IMR-90 (cell line): ENCODE data around the gene ADARB2. TPM values are rescaled to one million over a fixed set of nuclear protein-coding genes. Genes with fewer than 3 reads are reported as not detected.

Experiments
- ATAC-seq: fragments of 200-7000 bp; cut with Tn5 transposase; 2 replicates; pipeline ENCODE4 v1.9.1; 2020; ENCODE audit warnings: low read depth, mild to moderate bottlenecking, moderate library complexity
- BruUV-seq: library from RNA; stranded (reverse); fragments of 400-500 nt; replicated peaks from 2 replicates; lab custom pipeline; 2021; lab: Mats Ljungman, UMichigan
- CTCF ChIA-PET: fragments of 300-600 bp; formaldehyde crosslinking; extraction: SDS; loops from one replicate; lab custom pipeline; 2021; ENCODE audit warnings: antibody characterized with exemption; lab: Yijun Ruan, JAX
- POLR2A ChIA-PET: fragments of 300-600 bp; sonication (Branson Sonifier 250); formaldehyde crosslinking; loops from one replicate; lab custom pipeline; 2022; ENCODE audit warnings: antibody characterized with exemption; ENCODE audit not compliant: unreplicated experiment; lab: Charles Lee
- DNase-seq: peaks from one replicate; pipeline ENCODE4 v3.0.0; 2013
- H2AFZ ChIP-seq: replicated peaks from 2 replicates; pipeline ENCODE3; 2013; ENCODE audit warnings: low read length, mild to moderate bottlenecking; ENCODE audit not compliant: poor library complexity
- H2AK5ac ChIP-seq: 2 replicates; pipeline ENCODE4 v1.6.1; 2013; ENCODE audit warnings: low read depth, low read length, inconsistent platforms
- H2AK9ac ChIP-seq: replicated peaks from 2 replicates; pipeline ENCODE3; 2013; ENCODE audit warnings: mild to moderate bottlenecking, low read depth, low read length, moderate library complexity; ENCODE audit not compliant: poor library complexity
- H2BK120ac ChIP-seq: 2 replicates; pipeline ENCODE4 v1.6.1; 2013; ENCODE audit warnings: low read depth, low read length, inconsistent platforms
- H2BK15ac ChIP-seq: 3 replicates; pipeline ENCODE4 v1.6.1; 2013; ENCODE audit warnings: low read depth, low read length, inconsistent platforms
- H2BK20ac ChIP-seq: 2 replicates; pipeline ENCODE4 v1.6.1; 2013; ENCODE audit warnings: low read depth, mild to moderate bottlenecking, inconsistent platforms, low read length, moderate library complexity
- H2BK5ac ChIP-seq: 2 replicates; pipeline ENCODE4 v1.6.1; 2013; ENCODE audit warnings: mild to moderate bottlenecking, low read depth, low read length, inconsistent platforms; ENCODE audit not compliant: poor library complexity, severe bottlenecking
- H3K14ac ChIP-seq: replicated peaks from 2 replicates; pipeline ENCODE4 v1.6.1; 2013; ENCODE audit warnings: low read depth, low read length, inconsistent platforms
- H3K18ac ChIP-seq: 2 replicates; pipeline ENCODE4 v1.6.1; 2013; ENCODE audit warnings: low read depth, low read length, control low read depth
- H3K23ac ChIP-seq: 2 replicates; pipeline ENCODE4 v1.6.1; 2013; ENCODE audit warnings: low read depth, low read length, inconsistent platforms
- H3K27ac ChIP-seq: 2 replicates; pipeline ENCODE4 v1.5.1; 2013; ENCODE audit warnings: mild to moderate bottlenecking, control low read depth, low read length; ENCODE audit not compliant: insufficient read depth
- H3K27me3 ChIP-seq: 2 replicates; pipeline ENCODE4 v1.6.1; 2013; ENCODE audit warnings: low read length; ENCODE audit not compliant: control insufficient read depth, insufficient read depth
- H3K36me3 ChIP-seq: 2 replicates; pipeline ENCODE4 v1.6.1; 2013; ENCODE audit warnings: low read length, mixed read lengths; ENCODE audit not compliant: control insufficient read depth, insufficient read depth
- H3K4ac ChIP-seq: 2 replicates; pipeline ENCODE4 v1.6.1; 2013; ENCODE audit warnings: low read depth, low read length, inconsistent platforms
- H3K4me1 ChIP-seq: 2 replicates; pipeline ENCODE4 v1.6.1; 2013; ENCODE audit warnings: low read length, mixed read lengths; ENCODE audit not compliant: control insufficient read depth, insufficient read depth
- H3K4me2 ChIP-seq: 2 replicates; pipeline ENCODE4 v1.6.1; 2013; ENCODE audit warnings: low read depth, mild to moderate bottlenecking, control low read depth, low read length, moderate library complexity
- H3K4me3 ChIP-seq: 2 replicates; pipeline ENCODE4 v1.5.1; 2013; ENCODE audit warnings: low read depth, mild to moderate bottlenecking, control low read depth, low read length, moderate library complexity; ENCODE audit not compliant: insufficient read depth
- H3K56ac ChIP-seq: 2 replicates; pipeline ENCODE4 v1.6.1; 2013; ENCODE audit warnings: low read length, inconsistent platforms; ENCODE audit not compliant: insufficient read depth; ENCODE audit errors: extremely low read depth
- H3K79me1 ChIP-seq, 2 experiments: 2 replicates each; pipeline ENCODE4 v1.6.1; 2013; ENCODE audit warnings: low read length in 2 of 2, inconsistent platforms in 1 of 2, low read depth in 1 of 2
- H3K9ac ChIP-seq: 2 replicates; pipeline ENCODE4 v1.6.1; 2013; ENCODE audit warnings: low read depth, low read length, control low read depth
- H3K9me1 ChIP-seq: 2 replicates; pipeline ENCODE4 v1.6.1; 2013; ENCODE audit warnings: low read length, inconsistent platforms; ENCODE audit not compliant: insufficient read depth
- H3K9me3 ChIP-seq: 2 replicates; pipeline ENCODE4 v1.6.1; 2013; ENCODE audit warnings: low read length; ENCODE audit not compliant: control insufficient read depth, insufficient read depth
- H4K20me1 ChIP-seq: 2 replicates; pipeline ENCODE4 v1.6.1; 2013; ENCODE audit warnings: low read length, inconsistent platforms; ENCODE audit not compliant: insufficient read depth
- H4K5ac ChIP-seq: 2 replicates; pipeline ENCODE4 v1.6.1; 2013; ENCODE audit warnings: mild to moderate bottlenecking, low read depth, low read length, control low read depth
- H4K8ac ChIP-seq, 2 experiments: 2 replicates each; pipeline ENCODE4 v1.6.1; 2013; ENCODE audit warnings: low read depth in 2 of 2, low read length in 2 of 2, control low read depth in 1 of 2, inconsistent platforms in 1 of 2
- H4K91ac ChIP-seq: 2 replicates; pipeline ENCODE4 v1.6.1; 2013; ENCODE audit warnings: low read depth, low read length, inconsistent platforms; ENCODE audit not compliant: insufficient read depth
- BHLHE40 ChIP-seq: fragments of 150-350 bp; IDR thresholded peaks from 2 replicates; pipeline ENCODE4 v1.6.1; 2016; ENCODE audit warnings: mild to moderate bottlenecking, low read depth, low read length
- CEBPB ChIP-seq: IDR thresholded peaks from 2 replicates; pipeline ENCODE4 v1.6.1; 2012; ENCODE audit warnings: low read depth, low read length, improper control_type of control experiment
- FOS ChIP-seq: fragments of 150-350 bp; IDR thresholded peaks from 2 replicates; pipeline ENCODE4 v1.6.1; 2016; ENCODE audit warnings: low read depth, low read length
- POLR2A ChIP-seq: IDR thresholded peaks from 2 replicates; pipeline ENCODE4 v1.6.1; 2012; ENCODE audit warnings: mild to moderate bottlenecking, low read depth, low read length
- RFX5 ChIP-seq: IDR thresholded peaks from 2 replicates; pipeline ENCODE4 v1.8.0; 2012; ENCODE audit warnings: low read depth, mild to moderate bottlenecking, low read length, moderate library complexity
- WGBS, 2 experiments: methylation state at CpG; one replicate each; pipeline versions ENCODE4 v1.1.5 to v1.1.7; 2013; ENCODE audit warnings: missing lambda C conversion rate in 2 of 2; ENCODE audit not compliant: insufficient read length in 1 of 2; ENCODE audit errors: extremely low coverage in 2 of 2; 5-methylcytosine and 5-hydroxymethylcytosine counted together
- dilution Hi-C: fragments of 300-500 bp; cut with HindIII; formaldehyde crosslinking; loops from one replicate; pipeline ENCODE4 v1.14.3; 2018; ENCODE audit warnings: low sequenced_read_pairs; ENCODE audit not compliant: unreplicated experiment
- in situ Hi-C: fragments of 300-500 bp; cut with MboI; formaldehyde crosslinking; loops from 3 replicates; pipeline ENCODE4 v1.14.3; 2019; ENCODE audit warnings: low sequenced_read_pairs, inconsistent platforms, mixed read lengths
- intact Hi-C: fragments of 100-400 bp; cut with micrococcal nuclease; formaldehyde crosslinking; loops from 2 replicates; pipeline ENCODE4 v1.10.0; 2022
- polyA plus RNA-seq, 3 experiments: library from polyadenylated mRNA; depleted of rRNA; stranded (reverse); fragments of >200 nt; gene quantifications; 2 replicates each; pipeline ENCODE4 v1.2.3, GENCODE V29; 2012; ENCODE audit warnings: low replicate concordance in 1 of 3
- total RNA-seq: library from RNA; depleted of rRNA; stranded (reverse); fragments of >200 nt; gene quantifications from 2 replicates; pipeline ENCODE4 v1.2.3, GENCODE V29; 2012
- TF ChIP-seq, protein P1 (sequence below): fragments of 150-350 bp; IDR thresholded peaks from 2 replicates; pipeline ENCODE4 v1.6.1; 2016; ENCODE audit warnings: low read depth, mild to moderate bottlenecking, low read length, moderate library complexity, borderline replicate concordance
- TF ChIP-seq, protein P2 (sequence below): conservative IDR thresholded peaks from 2 replicates; pipeline ENCODE4 v1.5.1; 2012; ENCODE audit warnings: mild to moderate bottlenecking, low read depth, low read length, improper control_type of control experiment
- TF ChIP-seq, protein P3 (sequence below): fragments of 150-350 bp; IDR thresholded peaks from 2 replicates; pipeline ENCODE4 v1.6.1; 2017; ENCODE audit warnings: mild to moderate bottlenecking, antibody characterized with exemption, low read length, low read depth

Gene ADARB2
- total and polyA plus RNA-seq, 2 of the 4 experiments (the other 2 are of a cell fraction): not detected

DNA sequence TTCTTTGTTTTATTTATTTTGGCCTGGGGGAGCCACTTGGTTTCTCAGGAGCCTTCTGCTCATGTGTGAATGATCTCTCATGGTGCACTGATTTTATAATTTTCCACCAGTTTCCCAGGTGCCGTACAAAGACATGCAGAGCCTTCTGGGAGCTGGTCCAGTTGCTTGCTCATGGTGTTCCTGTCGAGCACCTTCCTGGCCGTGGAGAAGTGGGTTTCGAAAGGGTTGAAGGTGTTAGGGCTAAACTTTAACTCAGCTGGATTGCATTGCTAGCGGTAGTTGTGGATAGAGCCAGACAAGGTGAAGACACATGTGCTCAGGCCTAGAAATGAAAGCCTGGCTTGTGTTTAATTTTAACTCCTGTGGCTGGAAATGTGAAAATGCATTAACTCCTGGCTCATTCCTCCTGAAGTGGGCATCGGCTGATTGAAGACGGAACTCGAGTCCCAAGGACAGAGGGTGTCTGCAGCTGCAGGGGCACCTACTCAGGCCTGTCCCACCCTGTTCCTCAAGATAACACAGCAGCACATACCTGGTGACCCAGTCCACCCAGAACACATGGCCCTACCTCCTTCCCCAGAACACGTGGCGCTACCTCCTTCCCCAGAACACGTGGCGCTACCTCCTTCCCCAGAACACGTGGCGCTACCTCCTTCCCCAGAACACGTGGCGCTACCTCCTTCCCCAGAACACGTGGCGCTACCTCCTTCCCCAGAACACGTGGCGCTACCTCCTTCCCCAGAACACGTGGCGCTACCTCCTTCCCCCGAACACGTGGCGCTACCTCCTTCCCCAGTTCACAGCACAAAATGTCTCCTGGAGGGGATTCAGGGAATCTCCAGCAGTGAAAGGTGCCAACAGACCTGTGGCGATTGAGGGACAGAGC is 547.9 kb downstream of the ADARB2 start (continued):
- TF ChIP-seq, protein P1, sequence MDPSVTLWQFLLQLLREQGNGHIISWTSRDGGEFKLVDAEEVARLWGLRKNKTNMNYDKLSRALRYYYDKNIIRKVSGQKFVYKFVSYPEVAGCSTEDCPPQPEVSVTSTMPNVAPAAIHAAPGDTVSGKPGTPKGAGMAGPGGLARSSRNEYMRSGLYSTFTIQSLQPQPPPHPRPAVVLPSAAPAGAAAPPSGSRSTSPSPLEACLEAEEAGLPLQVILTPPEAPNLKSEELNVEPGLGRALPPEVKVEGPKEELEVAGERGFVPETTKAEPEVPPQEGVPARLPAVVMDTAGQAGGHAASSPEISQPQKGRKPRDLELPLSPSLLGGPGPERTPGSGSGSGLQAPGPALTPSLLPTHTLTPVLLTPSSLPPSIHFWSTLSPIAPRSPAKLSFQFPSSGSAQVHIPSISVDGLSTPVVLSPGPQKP: no peak
- no peak for TF ChIP-seq POLR2A

GRCh38 chr10:1188558-1189135 is 548.7 kb downstream of the ADARB2 start:
- no peak overlapping the region for H2BK120ac ChIP-seq
- CTCF ChIA-PET: no interaction called here
- no peak overlapping the region for H4K8ac ChIP-seq
- POLR2A ChIA-PET: no interaction called here
- no peak overlapping the region for H2AK9ac ChIP-seq
- BruUV-seq: no TSS peak
- intact Hi-C loops (no loop called here), dilution Hi-C loops (no loop called here), in situ Hi-C loops (no loop called here)
- no peaks in the 10 kb centered on the region for H3K9me1 ChIP-seq
- H4K5ac ChIP-seq: no peak overlapping the region
- H3K27ac ChIP-seq: no peak overlapping the region
- no peaks in the 10 kb centered on the region; the same call in 1 of the 2 replicates for H3K9me3 ChIP-seq
- no peak overlapping the region for H3K56ac ChIP-seq
- no peaks in the 10 kb centered on the region for H4K20me1 ChIP-seq
- TF ChIP-seq RFX5: no peak
- no peak for TF ChIP-seq FOS
- TF ChIP-seq BHLHE40: no peak
- TF ChIP-seq, protein P2, sequence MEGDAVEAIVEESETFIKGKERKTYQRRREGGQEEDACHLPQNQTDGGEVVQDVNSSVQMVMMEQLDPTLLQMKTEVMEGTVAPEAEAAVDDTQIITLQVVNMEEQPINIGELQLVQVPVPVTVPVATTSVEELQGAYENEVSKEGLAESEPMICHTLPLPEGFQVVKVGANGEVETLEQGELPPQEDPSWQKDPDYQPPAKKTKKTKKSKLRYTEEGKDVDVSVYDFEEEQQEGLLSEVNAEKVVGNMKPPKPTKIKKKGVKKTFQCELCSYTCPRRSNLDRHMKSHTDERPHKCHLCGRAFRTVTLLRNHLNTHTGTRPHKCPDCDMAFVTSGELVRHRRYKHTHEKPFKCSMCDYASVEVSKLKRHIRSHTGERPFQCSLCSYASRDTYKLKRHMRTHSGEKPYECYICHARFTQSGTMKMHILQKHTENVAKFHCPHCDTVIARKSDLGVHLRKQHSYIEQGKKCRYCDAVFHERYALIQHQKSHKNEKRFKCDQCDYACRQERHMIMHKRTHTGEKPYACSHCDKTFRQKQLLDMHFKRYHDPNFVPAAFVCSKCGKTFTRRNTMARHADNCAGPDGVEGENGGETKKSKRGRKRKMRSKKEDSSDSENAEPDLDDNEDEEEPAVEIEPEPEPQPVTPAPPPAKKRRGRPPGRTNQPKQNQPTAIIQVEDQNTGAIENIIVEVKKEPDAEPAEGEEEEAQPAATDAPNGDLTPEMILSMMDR: no peak
- TF ChIP-seq, protein P3, sequence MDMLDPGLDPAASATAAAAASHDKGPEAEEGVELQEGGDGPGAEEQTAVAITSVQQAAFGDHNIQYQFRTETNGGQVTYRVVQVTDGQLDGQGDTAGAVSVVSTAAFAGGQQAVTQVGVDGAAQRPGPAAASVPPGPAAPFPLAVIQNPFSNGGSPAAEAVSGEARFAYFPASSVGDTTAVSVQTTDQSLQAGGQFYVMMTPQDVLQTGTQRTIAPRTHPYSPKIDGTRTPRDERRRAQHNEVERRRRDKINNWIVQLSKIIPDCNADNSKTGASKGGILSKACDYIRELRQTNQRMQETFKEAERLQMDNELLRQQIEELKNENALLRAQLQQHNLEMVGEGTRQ: no peak
- no peak for TF ChIP-seq CEBPB
- DNase-seq (no peak), ATAC-seq (no peak)
- no peak overlapping the region for H2BK15ac ChIP-seq
- no peaks in the 10 kb centered on the region for H3K27me3 ChIP-seq
- H2BK5ac ChIP-seq: no peak overlapping the region
- H3K18ac ChIP-seq: no peak overlapping the region
- H3K4me3 ChIP-seq: no peak overlapping the region
- H2AK5ac ChIP-seq: no peak overlapping the region
- no peaks in the 10 kb centered on the region for H3K4me1 ChIP-seq
- H3K14ac ChIP-seq: no peak overlapping the region
- H2BK20ac ChIP-seq: no peak overlapping the region
- H4K91ac ChIP-seq: no peak overlapping the region
- H3K23ac ChIP-seq: no peak overlapping the region
- no peaks in the 10 kb centered on the region for H3K36me3 ChIP-seq
- WGBS, 2 experiments: 63% methylated on average over 8 of the region's 14 CpGs; no CpG with 5 or more reads in 1 of the 2 experiments
- no peak overlapping the region for H3K4ac ChIP-seq
- H3K9ac ChIP-seq: no peak overlapping the region
- no peaks in the 10 kb centered on the region for H3K79me1 ChIP-seq
- no peak overlapping the region for H2AFZ ChIP-seq
- H3K4me2 ChIP-seq: no peak overlapping the region
